GM21528 (cell line): ENCODE data around the gene SNX22.

Experiments
- ATAC-seq: cut with Tn5 transposase; IDR thresholded peaks from one replicate; pipeline ENCODE4 v1.9.1; 2021; ENCODE audit warnings: mild to moderate bottlenecking, moderate library complexity; ENCODE audit not compliant: unreplicated experiment, low FRiP score

SNX22 gene

DNA sequence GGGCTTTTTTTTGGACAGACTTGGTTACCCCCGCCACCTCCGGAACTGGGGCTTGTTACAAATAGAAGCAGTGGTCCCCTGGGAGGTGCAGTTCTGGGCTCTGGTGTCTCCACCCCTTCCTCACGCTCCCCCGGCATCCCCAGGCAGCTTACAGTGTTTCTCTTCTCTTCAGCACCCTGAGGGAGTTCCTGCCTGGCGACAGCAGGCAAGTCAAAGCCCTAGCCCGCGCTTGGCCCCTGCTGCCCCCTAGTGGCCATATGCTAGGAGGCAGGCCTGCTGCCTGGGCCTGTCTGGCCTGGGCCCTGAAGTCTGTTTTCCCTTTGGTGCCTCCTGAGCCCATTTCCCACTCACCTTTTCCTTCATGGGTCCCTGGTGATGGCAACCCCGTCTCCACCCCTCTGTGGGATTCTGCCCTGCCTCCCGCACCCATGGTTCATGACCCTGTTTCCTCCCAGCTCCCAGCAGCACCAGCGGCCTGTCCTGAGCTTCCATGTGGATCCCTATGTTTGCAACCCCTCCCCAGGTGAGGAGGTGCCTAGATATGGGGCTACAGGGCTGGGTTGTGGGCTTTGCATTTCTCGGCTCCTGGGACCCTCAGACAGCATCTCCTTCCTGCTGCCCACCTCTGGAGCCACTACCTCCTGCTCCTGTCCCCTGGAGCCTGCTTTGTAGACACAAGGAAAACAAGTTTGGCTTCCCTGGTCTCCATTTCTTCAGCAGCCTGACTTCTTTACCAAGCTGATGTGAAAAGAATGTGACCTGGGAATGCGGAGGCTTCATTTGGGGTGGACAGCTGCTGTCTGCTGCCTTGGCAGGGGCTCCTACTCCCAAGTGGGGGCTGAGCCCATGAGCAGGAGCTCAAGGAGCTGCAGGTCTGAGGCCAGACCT is 2.2 kb downstream of the SNX22 start:
- ATAC-seq, result peak; percentile 48

DNA sequence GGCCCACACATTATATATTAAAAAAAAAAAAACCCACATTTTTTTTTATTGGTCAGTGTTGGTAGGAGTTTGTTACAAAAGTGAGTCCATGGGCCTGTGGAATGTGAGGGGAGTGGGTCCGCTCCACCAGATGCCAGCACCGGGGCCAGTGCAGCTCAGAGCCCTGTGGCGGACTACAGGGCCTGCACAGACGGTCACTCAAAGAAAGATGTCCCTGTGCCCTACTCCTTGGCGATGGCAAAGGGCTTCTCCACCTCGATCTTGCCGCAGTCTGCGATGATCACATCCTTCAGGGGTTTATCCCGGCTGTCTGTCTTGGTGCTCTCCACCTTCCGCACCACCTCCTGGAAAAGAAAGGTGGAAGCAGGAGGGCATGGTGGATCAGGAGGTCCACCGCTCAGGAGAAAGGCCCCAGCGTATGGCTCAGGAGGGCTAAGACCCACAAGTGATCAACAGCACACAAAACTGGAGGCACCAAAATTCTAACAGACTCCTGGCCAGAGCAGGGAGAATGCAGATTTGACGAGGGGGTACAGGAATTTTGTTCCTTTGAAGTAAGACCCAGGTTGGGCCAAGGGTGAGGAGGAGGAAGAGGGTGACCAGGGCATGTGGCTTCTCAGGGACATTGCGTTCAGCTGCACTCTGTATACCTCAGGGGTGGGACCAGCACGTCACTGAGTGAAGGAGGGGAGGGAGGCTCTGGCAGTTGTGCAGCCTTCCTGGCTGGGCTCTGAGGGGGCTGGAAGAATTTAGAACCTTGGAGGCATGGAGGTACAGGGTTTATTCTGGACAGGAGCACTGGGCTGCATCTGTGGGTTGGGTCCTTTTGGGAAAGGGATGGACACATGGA is 4.5 kb downstream of the SNX22 start:
- ATAC-seq, result no peak

DNA sequence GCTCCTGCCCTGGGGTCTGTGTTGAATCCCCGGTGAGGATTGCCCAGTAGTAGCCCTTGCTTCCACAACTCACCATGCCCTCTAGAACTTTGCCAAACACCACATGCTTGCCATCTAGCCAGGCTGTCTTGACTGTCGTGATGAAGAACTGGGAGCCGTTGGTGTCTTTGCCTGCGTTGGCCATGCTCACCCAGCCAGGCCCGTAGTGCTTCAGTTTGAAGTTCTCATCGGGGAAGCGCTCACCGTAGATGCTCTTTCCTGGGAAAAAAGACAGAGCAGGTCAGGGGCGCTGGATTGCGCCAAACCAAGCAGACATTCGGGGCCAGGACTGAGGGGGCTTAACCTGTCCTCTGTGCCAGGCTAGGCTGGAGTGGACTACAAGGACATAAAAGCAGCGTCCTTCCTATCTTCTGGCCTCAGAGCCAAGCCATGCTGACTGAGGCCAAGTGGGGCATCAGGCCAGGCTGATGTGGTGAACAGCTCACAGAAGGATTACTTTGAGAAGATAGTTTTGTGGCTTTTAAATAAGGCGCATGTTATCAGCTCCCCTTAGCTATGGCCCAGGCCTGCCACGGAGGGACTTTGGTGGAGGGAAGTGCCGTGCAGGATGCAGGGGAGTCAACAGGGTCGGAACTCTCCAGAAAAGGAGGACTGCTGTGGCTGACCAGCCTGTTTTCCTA is 5.3 kb downstream of the SNX22 start:
- ATAC-seq, result no peak

DNA sequence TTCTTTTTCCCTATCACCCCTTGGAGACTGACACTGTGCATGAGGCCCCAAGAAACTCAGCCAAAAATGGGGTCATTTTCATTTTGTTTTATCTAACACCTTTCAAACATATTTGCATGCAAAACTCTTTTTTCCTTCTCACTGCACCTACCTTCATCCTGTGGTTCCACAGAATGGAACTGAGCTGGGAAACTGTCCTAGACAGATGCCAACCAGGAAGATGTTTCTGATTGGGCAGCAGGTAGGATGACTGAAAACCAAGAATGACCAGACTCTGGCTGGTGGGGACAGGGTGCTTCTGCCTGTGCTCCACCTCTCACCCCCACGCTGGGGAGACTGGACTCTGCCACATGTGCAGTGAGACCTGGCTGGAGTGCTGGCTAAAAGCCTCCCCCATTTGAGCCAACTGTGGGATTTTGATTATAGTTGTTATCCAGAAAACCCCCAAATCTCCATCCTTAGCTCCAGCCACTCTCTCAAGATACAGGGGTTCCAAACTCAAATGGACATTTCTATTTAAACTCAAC is 6.1 kb downstream of the SNX22 start:
- ATAC-seq, result no peak

DNA sequence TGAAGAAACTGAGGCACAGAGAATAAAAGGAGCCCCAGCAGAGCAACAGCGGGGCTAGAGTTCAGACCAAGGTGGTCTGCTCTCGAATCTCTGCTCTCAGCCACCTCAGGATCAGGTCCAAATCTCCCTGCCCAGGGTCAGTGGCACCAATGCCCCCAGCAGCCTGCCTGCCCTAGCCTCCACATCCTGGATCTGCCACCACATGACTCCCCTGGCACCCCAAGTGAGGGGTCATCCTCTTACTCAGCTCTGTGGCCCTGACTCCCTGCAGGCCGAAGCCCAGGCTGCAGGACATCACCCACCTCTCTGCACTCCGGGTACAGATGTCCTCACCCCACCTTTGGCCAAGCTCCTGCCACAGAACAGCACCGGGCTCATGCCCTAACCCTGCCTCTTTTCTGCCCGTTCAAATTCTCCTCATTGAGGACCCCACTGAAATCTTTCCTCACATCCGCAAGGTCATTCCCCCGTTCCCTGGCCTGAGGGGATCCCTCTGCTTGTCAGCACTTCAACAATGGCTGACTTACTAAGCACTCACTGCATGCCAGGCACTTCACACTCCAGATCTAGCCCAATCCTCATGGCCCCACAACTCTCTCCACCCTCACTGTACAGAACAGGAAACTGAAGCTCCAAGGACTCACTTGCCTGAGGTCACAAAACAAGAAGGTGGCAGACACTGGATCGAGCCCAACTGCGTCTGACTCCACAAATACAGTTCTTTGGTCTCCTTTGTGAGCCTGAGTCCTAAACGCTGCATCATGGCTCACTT is 7.0 kb downstream of the SNX22 start:
- ATAC-seq, result no peak

DNA sequence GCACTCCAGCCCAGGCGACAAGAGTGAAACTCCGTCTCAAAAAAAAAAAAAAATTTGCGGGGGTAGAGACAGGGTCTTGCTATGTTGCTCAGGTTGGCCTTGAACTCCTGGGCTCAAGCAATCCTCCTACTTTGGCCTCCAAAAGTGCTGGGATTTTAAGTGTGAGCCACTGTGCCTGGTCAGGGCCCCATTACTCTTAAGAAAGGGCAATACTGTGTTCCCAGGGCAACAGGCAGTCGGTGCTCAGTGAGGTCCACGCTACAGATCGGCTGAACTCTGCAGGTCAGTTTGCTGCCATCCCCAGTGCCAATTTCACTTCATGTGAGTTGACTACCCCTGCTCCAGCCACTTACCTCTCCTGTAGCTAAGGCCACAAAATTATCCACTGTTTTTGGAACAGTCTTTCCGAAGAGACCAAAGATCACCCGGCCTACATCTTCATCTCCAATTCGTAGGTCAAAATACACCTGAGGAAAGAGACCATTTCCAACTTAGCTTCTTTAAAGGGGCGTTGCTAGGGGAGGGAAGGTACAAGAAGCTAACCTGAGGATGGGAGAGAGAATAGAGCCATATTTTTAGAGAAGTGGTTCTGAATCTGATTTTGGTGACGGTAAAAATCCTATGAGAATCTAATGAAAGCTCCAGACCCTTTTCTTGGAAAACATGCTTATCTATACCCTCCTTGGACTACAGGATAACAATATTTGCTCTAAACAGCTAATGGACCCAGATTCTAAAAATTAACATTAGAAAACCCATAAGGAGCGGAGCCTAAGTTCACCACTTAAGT is 10.4 kb downstream of the SNX22 start:
- no peak for ATAC-seq

DNA sequence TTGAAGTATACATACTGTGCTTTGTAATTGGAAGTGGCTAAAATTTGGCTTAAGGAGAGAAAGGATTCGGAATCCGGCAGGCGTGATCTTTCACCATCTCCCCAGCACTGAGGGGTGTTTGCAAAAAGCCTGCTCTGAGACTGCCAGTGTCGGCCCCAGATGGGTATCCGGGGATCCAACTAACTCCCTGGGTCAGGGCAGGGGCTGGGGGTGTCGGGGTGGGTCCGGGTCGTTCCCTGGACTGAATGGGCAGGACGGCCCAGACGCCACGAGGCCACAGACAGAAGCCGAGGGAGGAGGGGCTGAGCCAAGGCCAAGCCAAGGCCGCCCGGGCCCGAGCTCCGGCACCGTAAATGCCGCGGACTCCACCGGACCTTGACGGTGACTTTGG is 10.9 kb downstream of the SNX22 start:
- peak; percentile 32 for ATAC-seq

DNA sequence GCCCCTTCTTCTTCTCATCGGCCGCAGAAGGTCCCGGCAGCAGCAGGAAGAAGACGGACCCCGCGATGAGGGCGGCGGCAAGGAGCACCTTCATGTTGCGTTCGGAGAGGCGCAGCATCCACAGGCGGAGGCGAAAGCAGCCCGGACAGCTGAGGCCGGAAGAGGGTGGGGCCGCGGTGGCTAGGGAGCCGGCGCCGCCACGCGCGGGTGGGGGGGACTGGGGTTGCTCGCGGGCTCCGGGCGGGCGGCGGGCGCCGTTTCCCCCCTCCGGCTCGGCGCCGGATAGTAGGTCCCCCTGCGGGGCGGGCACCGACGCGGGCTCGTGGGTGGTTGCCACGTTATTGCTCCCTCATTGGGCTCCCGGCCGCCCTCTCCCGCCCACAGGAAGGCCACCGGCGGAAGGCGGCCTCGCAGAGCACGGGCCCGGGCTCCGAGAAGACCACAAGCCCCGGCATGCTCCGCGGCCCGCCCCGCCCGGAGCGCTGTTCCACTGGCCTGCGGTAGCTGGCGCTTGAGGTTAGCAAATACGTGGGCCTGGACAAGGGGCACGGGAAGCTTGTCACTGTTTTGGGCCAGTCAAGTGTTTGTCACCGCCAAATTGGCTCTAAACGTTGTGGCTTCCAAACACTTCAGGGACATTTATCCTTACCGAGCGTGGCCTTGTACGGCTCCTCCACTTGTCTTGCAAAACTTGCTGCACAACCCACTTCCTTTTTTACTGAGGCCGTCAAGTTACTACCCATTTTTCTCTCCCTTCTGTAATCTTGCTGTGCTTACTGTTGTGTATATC is 11.5 kb downstream of the SNX22 start, which contains the start of gene PPIB:
Gene PPIB, minus strand, starts transcription at position 154 of the 790 bp plus-strand sequence. Its CDS starts 36 bp downstream, at position 118.
- peak; percentile 84 for ATAC-seq

DNA sequence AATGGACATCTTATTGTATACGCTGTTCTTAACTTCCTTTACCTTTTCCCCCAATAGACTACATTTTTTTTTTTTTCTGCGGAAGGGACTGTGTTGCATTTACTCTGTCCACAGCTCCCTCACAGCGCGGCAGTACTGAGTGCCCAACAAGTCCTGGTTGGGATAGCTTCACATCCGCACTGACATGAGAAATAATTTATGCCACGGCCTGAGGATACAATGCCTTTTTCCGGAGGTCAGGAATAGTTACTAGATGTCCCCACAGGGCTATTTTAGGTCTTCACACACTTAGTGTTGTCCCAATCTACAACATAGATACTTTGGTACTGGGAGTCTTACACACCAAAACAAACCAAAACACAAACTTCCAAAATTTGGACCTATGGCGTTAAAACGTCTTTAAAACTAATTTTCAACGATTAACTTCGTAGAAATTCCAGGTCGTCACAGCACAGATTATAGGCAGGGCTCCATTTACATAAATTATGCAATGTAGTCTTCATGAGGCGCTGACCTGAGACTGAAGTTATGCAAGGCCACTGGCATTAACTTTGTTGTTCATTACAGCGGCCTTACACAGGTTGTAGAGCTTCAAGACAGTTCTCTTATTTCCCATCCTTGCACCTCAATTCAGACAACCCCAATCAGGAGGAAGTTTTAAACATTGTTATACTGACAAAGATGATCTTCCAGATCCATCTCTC is 12.3 kb downstream of the SNX22 start:
- peak; percentile 8 for ATAC-seq

DNA sequence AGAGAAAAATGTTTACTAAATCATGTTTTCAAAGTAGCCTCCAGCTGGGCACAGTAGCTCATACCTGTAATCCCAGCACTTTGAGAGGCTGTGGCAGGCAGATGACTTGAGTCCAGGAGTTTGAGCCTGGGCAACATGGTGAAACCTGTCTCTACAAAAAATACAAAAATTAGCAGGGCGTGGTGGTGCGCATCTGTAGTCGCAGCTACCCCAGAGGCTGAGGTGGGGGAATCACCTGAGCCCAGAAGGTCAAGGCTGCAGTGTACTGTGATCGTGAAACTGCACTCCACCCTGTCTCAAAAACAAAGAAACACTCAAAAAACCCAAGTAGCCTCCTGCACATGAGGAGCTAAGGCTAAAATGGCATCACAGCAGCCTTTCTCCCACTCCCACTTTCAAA is 12.9 kb downstream of the SNX22 start:
- ATAC-seq, result no peak

DNA sequence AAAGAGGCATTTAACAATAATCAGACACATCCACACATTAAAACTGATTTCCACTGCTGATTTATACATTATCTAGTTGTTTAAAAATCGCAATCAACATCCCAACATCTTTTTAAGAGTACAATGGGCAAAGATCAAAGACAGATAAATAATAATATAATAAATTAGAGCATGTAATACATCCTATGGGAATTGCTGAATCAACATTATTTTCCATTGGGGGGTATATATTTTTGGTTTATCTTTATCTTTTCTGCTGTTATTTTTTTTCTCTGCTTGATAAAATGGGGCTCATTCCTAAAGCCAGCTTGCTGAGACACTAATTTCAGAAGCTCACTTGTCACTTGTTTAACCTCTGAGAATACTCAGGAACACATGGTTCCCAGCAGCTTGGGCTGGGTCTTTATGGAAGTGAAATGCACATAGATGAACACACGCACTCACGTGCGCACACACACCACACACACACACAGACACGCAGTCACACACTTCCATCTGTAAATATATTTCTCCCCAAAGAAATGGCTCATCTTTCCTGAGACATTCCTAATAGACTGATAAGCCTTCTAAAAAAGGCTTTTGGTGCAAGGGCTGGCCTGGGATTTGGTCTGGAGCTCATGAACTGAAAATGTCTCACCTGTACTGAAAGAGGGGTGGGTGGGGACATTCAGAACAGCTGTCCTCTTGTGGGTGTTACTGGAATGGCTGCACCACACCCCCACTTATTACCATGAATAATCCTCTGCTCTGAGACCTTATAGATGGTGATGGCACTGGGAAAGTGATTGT is 14.8 kb downstream of the SNX22 start:
- no peak for ATAC-seq

DNA sequence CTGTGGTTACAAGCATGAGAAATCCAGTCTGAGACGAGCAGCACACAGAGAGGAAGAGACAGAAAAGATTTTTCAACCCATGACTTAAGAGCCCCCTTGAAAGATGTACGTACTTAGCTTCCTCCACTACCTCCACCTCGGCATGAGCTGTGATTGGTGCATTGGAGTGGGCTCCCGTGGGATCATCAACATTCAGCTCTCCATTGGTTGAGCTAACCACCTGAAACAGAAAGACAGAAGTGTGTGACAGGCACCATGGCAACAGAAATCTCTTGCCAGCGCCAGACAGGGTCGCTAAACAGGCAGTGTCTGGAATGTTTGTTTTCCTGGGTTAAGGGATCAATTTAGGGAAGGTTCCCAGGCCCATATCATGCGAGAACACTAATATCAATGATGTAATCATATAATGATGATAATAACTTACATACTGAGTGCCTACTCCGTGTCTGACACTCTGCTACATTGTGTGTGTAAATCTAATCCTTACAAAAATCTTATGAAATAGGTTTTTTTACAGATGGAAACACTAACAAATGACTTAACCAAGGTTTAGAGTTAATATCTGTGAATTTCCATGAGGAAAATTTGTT is 28.8 kb downstream of the SNX22 start:
- peak; percentile 71 for ATAC-seq

DNA sequence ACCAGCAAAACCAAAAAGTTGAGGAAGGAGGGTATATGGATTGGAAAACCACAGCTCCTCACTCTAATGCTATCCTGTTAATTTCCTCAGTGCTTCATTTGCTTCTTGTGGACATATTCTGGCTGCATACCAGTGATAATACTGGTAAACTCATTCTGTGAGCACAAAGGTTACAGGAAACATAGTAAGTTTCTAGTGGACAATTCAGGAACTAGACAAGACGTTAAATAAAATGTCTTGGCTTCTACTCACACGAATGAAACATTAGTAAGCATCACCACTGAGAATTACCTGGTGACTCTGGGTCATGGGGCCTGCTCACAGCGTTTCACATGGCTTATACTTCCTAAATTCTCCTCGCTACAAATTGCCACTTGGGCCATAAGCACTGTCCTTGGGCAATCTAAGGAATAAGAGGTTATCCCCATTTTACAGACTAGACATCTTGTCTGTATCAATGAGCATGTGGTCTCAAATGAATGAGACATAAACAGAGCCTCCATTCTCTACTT is 31.4 kb downstream of the SNX22 start:
- no peak for ATAC-seq

DNA sequence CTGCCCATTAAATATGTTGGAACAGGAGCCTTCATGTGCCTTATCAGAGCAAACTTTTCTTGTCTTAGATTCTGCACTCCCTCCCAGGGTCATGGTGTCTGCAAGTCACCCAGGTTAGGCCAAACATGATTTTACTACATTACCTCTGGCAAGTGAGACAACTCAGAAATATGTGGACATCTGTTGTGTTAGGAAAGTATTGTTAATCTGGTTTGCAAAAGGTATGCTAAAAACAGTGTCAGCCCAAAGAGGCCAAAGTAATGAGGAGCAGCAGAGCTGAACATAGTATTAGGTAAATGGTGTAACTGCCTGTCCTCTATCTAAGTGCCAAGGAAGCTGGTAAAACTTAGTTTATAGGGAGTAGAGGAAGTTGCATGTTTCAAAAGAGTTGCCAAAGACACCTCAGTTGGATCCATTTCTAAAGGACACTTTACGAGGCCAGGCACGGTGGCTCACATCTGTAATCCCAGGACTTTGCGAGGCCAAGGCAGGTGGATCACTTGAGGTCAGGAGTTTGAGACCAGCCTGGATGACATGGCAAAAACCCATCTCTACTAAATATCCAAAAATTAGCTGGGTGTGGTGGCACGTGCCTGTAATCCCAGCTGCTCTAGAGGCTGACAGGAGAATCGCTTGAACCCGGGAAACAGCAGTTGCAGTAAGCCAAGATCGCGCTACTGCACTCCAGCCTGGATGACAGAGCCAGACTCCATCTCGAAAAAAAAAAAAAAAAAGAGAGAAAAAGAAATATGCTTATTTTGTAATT is 33.8 kb downstream of the SNX22 start:
- ATAC-seq, result no peak

DNA sequence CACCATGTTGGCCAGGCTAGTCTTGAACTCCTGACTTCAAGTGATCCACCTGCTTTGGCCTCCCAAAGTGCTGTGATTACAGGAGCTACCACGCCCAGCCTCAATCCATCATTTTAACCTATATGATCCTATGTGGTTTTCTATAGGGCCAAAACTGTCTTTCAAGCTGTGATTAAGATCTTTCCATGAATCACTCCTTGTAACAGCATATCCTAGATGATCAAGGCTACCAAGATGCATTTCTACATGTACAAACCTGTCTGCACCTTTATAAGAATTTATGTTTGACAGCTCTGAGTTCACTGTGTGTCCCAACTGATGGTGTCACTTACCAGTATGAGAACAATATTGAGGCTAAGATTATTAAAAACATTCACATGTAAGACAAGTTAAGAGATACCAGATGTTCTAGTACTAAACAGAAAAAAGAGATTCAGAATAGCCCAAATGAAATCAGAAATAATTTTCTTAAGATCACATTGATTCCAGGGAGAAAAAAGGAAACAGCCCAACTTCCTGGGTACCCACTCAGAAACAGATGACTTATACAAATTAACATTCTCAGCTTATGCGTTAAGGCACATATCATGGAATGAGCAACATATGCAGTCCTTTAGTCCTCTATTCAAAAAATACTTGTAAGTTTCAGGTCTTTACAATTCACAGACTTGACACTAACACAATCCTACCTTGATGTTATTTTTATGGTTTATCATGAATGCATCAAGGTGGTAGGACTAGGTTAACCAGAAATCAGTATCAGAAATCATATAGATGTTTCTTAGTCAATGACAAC is 36.1 kb downstream of the SNX22 start:
- ATAC-seq, result no peak
